Muscle layer of colon (tissue), 2 donors: ENCODE measurements around the gene TPTE.
"Not testable (repeated sequence)": the region's sequence is repeated elsewhere in the genome, so short reads cannot be mapped to it uniquely, and the experiment has no call there.

Experiments
- H3K27ac ChIP-seq: one replicate; pipeline ENCODE4 v1.7.0; 2013; ENCODE audit warnings: low read depth, mild to moderate bottlenecking, low read length, moderate library complexity
- H3K27me3 ChIP-seq, 2 donors: one replicate each; pipeline ENCODE4 v1.7.0; 2013; ENCODE audit warnings: low read length in 2 of 2, mild to moderate bottlenecking in 2 of 2; ENCODE audit not compliant: insufficient read depth in 2 of 2, control insufficient read depth in 1 of 2
- H3K36me3 ChIP-seq: one replicate; pipeline ENCODE4 v1.7.0; 2013; ENCODE audit warnings: mild to moderate bottlenecking, low read length; ENCODE audit not compliant: insufficient read depth
- H3K4me1 ChIP-seq: one replicate; pipeline ENCODE4 v1.7.0; 2013; ENCODE audit warnings: mild to moderate bottlenecking, low read length; ENCODE audit not compliant: insufficient read depth
- H3K4me3 ChIP-seq, 2 donors: one replicate each; pipeline ENCODE4 v1.7.0; 2013; ENCODE audit warnings: low read length in 2 of 2, low read depth in 1 of 2, mild to moderate bottlenecking in 1 of 2, moderate library complexity in 1 of 2
- H3K9ac ChIP-seq: one replicate; pipeline ENCODE4 v1.7.0; 2013; ENCODE audit warnings: low read length
- H3K9me3 ChIP-seq: one replicate; pipeline ENCODE4 v1.7.0; 2013; ENCODE audit warnings: mild to moderate bottlenecking, low read length
- donor health status: abdominal sarcoma.
- donor health status: Adenocarcinoma of cecum.

TPTE gene

DNA sequence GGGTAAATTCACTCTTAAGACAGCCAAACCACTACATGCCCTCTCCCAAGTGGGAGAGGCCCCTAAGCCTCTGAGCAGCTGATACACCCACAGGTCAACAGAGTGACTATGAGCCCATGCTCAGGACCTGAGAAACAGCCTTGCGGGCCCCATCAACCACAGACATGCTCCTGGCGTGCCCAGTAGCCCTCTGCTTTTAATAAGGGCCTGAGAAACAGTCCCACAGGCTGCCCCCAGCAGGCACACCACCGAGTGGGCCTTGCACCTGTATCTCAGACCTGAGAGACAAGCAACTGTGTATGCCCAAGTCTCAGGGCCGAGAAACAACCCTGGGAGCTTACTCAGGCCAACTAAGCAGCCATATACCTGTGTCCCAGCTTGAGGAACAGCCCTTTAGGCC lies 26.5 kb downstream of the TPTE start:
- H3K9me3 ChIP-seq = peaks cover 12% of the 10 kb centered on the region
- not testable (repeated sequence) for H3K4me1 ChIP-seq, H3K9ac ChIP-seq

GRCh38 chr21:10548331-10548954 lies 27.1 kb downstream of the TPTE start:
- not testable (repeated sequence) for H3K27ac ChIP-seq, H3K27me3 ChIP-seq, H3K4me1 ChIP-seq, H3K9ac ChIP-seq, H3K36me3 ChIP-seq, H3K4me3 ChIP-seq
- peaks cover 12% of the 10 kb centered on the region for H3K9me3 ChIP-seq

More for the DNA sequence above, 26.5 kb downstream of the TPTE start:
- not testable (repeated sequence) for H3K27ac ChIP-seq, H3K4me3 ChIP-seq, H3K36me3 ChIP-seq, H3K27me3 ChIP-seq

- H3K9ac ChIP-seq, H3K4me1 ChIP-seq, H3K4me3 ChIP-seq, H3K27me3 ChIP-seq, H3K9me3 ChIP-seq, H3K27ac ChIP-seq, H3K36me3 ChIP-seq: not testable (repeated sequence)
These were observed 49.4 kb downstream of the TPTE start for GRCh38 chr21:10570803-10571202.

GRCh38 chr21:10574531-10575310 lies 53.3 kb downstream of the TPTE start:
- H3K27ac ChIP-seq, H3K27me3 ChIP-seq, H3K9ac ChIP-seq, H3K36me3 ChIP-seq, H3K9me3 ChIP-seq, H3K4me1 ChIP-seq, H3K4me3 ChIP-seq: not testable (repeated sequence)

DNA sequence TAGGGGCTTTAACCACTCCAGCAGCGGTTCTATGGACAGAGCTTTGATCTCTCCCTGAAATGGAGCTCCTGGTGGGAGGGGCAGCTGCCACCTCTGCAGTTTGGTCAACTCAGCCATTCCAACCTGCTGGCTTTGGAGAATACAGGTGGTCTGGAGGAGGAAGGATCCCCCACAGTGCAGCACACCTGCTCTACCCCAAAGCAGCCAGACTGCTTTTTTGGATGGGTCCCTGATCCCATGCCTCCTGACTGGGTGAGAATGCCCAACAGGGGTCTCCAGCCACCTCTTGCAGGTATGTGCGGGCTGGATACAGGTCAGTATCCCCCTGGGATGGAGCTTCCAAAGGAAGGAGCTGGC lies 53.9 kb downstream of the TPTE start:
- Histone ChIP-seq H3K36me3 (no peaks in the 10 kb centered on the region), H3K4me1 (no peaks in the 10 kb centered on the region), H3K27ac (no peak overlapping the region), H3K4me3 (no peak overlapping the region), H3K9ac (no peak overlapping the region), H3K27me3 (no peaks in the 10 kb centered on the region), H3K9me3 (no peaks in the 10 kb centered on the region)

DNA sequence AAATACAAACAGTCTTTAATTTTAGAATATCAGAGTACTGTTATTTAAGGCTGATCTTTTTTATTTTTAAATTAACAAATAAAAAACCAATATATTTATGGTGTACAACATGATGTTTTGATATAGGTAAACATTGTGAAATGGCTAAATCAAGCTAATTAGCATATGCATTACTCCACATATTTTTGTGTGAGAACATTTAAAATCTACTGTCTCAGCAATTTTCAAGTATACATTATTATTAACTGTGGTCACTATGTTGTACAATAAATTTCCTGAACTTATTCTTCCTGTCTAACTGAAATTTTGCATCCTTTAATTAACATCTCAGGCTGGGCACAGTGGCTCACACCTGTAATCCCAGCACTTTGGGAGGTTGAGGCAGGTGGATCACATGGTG lies 57.5 kb downstream of the TPTE start:
- not testable (repeated sequence) for H3K4me3 ChIP-seq, H3K9me3 ChIP-seq

DNA sequence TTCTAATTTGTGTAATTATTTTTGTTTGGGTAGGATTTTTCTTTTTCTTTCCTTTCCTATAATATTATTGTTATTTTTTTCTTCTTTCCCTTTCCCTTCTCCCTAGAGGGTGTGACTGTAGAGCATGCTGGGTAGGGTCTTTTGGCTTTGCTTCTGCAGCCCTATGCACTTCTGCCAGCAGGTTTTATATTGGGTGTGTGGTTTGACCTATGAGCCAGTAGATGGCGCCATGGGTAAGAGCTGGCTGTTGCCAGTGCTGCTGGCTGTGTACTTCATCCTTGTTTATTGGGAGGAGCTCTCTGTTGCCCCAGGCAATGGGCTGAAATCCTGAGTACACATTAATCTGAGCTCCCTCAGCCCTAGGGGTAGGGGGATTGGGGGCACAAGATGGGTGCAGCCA lies 67.7 kb downstream of the TPTE start:
- not testable (repeated sequence) for H3K9me3 ChIP-seq, H3K4me1 ChIP-seq, H3K4me3 ChIP-seq, H3K36me3 ChIP-seq, H3K27ac ChIP-seq, H3K27me3 ChIP-seq, H3K9ac ChIP-seq

More for the DNA sequence above, 57.5 kb downstream of the TPTE start:
- not testable (repeated sequence) for H3K9ac ChIP-seq, H3K36me3 ChIP-seq, H3K27me3 ChIP-seq, H3K27ac ChIP-seq, H3K4me1 ChIP-seq

GRCh38 chr21:10607074-10607473 lies 85.7 kb downstream of the TPTE start:
- not testable (repeated sequence) for H3K4me3 ChIP-seq, H3K9ac ChIP-seq, H3K36me3 ChIP-seq, H3K9me3 ChIP-seq, H3K4me1 ChIP-seq, H3K27me3 ChIP-seq, H3K27ac ChIP-seq

DNA sequence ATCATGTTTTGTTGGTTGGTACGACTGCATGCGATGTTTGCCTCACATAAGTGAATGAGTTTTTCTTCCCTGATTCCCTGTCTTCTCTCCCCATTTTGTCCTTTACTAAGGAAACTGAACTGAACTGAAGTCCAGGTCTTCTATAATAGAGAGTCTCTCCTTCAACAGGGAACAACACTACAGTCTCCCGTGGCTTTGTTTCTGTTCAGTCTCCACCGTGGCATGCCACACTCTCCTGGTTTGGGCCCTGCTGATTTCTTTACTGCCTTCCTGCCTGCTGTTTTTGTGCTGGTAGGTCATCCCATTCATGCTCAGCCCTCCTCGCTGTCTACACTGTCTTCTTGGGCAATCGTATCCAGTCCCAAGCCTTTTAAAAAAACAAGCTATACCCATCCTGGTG lies 92.9 kb downstream of the TPTE start:
- H3K4me1 ChIP-seq, H3K9ac ChIP-seq, H3K9me3 ChIP-seq, H3K4me3 ChIP-seq, H3K27me3 ChIP-seq, H3K36me3 ChIP-seq, H3K27ac ChIP-seq: not testable (repeated sequence)

DNA sequence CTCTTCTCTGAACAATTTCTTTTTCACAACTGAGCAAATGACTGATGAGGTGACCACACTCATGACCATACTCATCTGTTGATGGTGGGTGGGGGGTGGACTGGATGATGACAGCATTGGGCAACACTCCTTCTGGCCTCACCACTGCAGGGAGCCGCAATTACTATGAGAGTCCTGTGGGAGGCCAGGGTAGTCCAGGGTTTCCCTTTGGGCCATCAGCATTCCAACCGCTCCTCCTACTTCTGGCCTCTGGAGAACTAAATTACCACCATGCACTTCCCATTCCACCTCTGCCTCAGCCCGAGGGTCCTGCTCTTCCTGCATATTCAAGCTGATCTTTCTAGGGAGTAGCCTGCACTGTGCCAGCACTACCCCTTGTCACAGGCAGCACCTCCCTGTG lies 94.7 kb downstream of the TPTE start:
- not testable (repeated sequence) for H3K4me1 ChIP-seq, H3K27ac ChIP-seq, H3K4me3 ChIP-seq, H3K27me3 ChIP-seq, H3K9me3 ChIP-seq, H3K9ac ChIP-seq, H3K36me3 ChIP-seq

GRCh38 chr21:10616535-10616934 lies 95.2 kb downstream of the TPTE start:
- Histone ChIP-seq H3K4me1 (no peaks in the 10 kb centered on the region), H3K9ac (no peak overlapping the region), H3K36me3 (no peaks in the 10 kb centered on the region), H3K27ac (no peak overlapping the region), H3K27me3 (no peaks in the 10 kb centered on the region), H3K4me3 (no peak overlapping the region), H3K9me3 (no peaks in the 10 kb centered on the region)

GRCh38 chr21:10617133-10617752 lies 95.9 kb downstream of the TPTE start:
- not testable (repeated sequence) for H3K4me1 ChIP-seq, H3K36me3 ChIP-seq, H3K9me3 ChIP-seq, H3K9ac ChIP-seq, H3K4me3 ChIP-seq, H3K27ac ChIP-seq, H3K27me3 ChIP-seq
